Measurements from ENCODE around the gene GCNA. TPM values are rescaled to one million over a fixed set of nuclear protein-coding genes. Genes with fewer than 3 reads are reported as not detected.

Gene GCNA
- total and polyA plus RNA-seq, 2 experiments from 2014 or later, result 1.2 to 1.5 TPM

- H3K27me3 ChIP-seq (ENCODE audit: insufficient read depth), result no peaks in the 10 kb centered on the region
- H3K9me3 Mint-ChIP-seq, result no peaks in the 10 kb centered on the region
- H3K79me2 ChIP-seq (replicated peaks; ENCODE audit: insufficient read depth), result no peaks in the 10 kb centered on the region
- no peaks in the 10 kb centered on the region for H3K36me3 ChIP-seq (ENCODE audit: insufficient read depth)
- peaks cover 3% of the 10 kb centered on the region; the same call in 1 of the 3 replicates for H3K4me1 Mint-ChIP-seq
- no peak overlapping the region for H3K4me3 Mint-ChIP-seq
- H3K4me3 ChIP-seq, result no peak overlapping the region
- ATAC-seq (no peak), DNase-seq (ENCODE audit: low spot score) (no peak)
- TF ChIP-seq EZH2 (IDR thresholded peaks at IDR 0.05; ENCODE audit: low read depth, unreplicated experiment), result no peak
- no peak for TF ChIP-seq POLR2AphosphoS5 (IDR thresholded peaks at IDR 0.05; ENCODE audit: low read depth)
- TF ChIP-seq JUNB (IDR thresholded peaks at IDR 0.05; ENCODE audit: unreplicated experiment), result no peak
- TF ChIP-seq, protein P1, sequence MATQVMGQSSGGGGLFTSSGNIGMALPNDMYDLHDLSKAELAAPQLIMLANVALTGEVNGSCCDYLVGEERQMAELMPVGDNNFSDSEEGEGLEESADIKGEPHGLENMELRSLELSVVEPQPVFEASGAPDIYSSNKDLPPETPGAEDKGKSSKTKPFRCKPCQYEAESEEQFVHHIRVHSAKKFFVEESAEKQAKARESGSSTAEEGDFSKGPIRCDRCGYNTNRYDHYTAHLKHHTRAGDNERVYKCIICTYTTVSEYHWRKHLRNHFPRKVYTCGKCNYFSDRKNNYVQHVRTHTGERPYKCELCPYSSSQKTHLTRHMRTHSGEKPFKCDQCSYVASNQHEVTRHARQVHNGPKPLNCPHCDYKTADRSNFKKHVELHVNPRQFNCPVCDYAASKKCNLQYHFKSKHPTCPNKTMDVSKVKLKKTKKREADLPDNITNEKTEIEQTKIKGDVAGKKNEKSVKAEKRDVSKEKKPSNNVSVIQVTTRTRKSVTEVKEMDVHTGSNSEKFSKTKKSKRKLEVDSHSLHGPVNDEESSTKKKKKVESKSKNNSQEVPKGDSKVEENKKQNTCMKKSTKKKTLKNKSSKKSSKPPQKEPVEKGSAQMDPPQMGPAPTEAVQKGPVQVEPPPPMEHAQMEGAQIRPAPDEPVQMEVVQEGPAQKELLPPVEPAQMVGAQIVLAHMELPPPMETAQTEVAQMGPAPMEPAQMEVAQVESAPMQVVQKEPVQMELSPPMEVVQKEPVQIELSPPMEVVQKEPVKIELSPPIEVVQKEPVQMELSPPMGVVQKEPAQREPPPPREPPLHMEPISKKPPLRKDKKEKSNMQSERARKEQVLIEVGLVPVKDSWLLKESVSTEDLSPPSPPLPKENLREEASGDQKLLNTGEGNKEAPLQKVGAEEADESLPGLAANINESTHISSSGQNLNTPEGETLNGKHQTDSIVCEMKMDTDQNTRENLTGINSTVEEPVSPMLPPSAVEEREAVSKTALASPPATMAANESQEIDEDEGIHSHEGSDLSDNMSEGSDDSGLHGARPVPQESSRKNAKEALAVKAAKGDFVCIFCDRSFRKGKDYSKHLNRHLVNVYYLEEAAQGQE (IDR thresholded peaks at IDR 0.05; ENCODE audit: unreplicated experiment), result no peak
- TF ChIP-seq EZH2phosphoT487 (IDR thresholded peaks at IDR 0.05; ENCODE audit: unreplicated experiment), result no peak
- no peak for TF ChIP-seq ZNF114 (CRISPR knock-in tag; IDR thresholded peaks at IDR 0.05)
- TF ChIP-seq CTCF (conservative IDR thresholded peaks at IDR 0.05; ENCODE audit: low read depth in 2 of 2), result no peak
- TF ChIP-seq ETS1 (IDR thresholded peaks at IDR 0.05), result no peak
- TF ChIP-seq, protein P2, sequence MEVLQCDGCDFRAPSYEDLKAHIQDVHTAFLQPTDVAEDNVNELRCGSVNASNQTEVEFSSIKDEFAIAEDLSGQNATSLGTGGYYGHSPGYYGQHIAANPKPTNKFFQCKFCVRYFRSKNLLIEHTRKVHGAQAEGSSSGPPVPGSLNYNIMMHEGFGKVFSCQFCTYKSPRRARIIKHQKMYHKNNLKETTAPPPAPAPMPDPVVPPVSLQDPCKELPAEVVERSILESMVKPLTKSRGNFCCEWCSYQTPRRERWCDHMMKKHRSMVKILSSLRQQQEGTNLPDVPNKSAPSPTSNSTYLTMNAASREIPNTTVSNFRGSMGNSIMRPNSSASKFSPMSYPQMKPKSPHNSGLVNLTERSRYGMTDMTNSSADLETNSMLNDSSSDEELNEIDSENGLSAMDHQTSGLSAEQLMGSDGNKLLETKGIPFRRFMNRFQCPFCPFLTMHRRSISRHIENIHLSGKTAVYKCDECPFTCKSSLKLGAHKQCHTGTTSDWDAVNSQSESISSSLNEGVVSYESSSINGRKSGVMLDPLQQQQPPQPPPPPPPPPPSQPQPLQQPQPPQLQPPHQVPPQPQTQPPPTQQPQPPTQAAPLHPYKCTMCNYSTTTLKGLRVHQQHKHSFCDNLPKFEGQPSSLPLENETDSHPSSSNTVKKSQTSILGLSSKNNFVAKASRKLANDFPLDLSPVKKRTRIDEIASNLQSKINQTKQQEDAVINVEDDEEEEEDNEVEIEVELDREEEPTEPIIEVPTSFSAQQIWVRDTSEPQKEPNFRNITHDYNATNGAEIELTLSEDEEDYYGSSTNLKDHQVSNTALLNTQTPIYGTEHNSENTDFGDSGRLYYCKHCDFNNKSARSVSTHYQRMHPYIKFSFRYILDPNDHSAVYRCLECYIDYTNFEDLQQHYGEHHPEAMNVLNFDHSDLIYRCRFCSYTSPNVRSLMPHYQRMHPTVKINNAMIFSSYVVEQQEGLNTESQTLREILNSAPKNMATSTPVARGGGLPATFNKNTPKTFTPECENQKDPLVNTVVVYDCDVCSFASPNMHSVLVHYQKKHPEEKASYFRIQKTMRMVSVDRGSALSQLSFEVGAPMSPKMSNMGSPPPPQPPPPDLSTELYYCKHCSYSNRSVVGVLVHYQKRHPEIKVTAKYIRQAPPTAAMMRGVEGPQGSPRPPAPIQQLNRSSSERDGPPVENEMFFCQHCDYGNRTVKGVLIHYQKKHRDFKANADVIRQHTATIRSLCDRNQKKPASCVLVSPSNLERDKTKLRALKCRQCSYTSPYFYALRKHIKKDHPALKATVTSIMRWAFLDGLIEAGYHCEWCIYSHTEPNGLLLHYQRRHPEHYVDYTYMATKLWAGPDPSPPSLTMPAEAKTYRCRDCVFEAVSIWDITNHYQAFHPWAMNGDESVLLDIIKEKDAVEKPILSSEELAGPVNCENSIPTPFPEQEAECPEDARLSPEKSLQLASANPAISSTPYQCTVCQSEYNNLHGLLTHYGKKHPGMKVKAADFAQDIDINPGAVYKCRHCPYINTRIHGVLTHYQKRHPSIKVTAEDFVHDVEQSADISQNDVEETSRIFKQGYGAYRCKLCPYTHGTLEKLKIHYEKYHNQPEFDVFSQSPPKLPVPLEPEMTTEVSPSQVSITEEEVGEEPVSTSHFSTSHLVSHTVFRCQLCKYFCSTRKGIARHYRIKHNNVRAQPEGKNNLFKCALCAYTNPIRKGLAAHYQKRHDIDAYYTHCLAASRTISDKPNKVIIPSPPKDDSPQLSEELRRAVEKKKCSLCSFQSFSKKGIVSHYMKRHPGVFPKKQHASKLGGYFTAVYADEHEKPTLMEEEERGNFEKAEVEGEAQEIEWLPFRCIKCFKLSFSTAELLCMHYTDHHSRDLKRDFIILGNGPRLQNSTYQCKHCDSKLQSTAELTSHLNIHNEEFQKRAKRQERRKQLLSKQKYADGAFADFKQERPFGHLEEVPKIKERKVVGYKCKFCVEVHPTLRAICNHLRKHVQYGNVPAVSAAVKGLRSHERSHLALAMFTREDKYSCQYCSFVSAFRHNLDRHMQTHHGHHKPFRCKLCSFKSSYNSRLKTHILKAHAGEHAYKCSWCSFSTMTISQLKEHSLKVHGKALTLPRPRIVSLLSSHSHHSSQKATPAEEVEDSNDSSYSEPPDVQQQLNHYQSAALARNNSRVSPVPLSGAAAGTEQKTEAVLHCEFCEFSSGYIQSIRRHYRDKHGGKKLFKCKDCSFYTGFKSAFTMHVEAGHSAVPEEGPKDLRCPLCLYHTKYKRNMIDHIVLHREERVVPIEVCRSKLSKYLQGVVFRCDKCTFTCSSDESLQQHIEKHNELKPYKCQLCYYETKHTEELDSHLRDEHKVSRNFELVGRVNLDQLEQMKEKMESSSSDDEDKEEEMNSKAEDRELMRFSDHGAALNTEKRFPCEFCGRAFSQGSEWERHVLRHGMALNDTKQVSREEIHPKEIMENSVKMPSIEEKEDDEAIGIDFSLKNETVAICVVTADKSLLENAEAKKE (CRISPR knock-in tag; IDR thresholded peaks at IDR 0.05), result no peak
- no peak for TF ChIP-seq NANOG (IDR thresholded peaks at IDR 0.05; ENCODE audit: borderline replicate concordance)
- TF ChIP-seq STAT1 (IDR thresholded peaks at IDR 0.05; ENCODE audit: unreplicated experiment), result no peak
- no peak overlapping the region for H2AFZ ChIP-seq
- no peak overlapping the region for H3K4me2 ChIP-seq
- no peaks in the 10 kb centered on the region for H3F3A ChIP-seq (replicated peaks; ENCODE audit: low read depth)
- no peaks in the 10 kb centered on the region for H3K9me2 ChIP-seq (ENCODE audit: insufficient read depth)
- H3K4me1 ChIP-seq (ENCODE audit: insufficient read depth), result no peaks in the 10 kb centered on the region
- no peak overlapping the region for H3K27ac ChIP-seq (ENCODE audit: low read depth)
- H3K27ac Mint-ChIP-seq, result no peak overlapping the region
- no peaks in the 10 kb centered on the region for H4K20me1 ChIP-seq (replicated peaks; ENCODE audit: insufficient read depth)
- H3K36me3 Mint-ChIP-seq (ENCODE audit: low read depth), result no peaks in the 10 kb centered on the region; the same call in 2 of the 3 replicates
- no peaks in the 10 kb centered on the region for H3K27me3 Mint-ChIP-seq (ENCODE audit: insufficient read depth, low read depth, poor library complexity)
These were observed 47.2 kb downstream of the GCNA start for GRCh38 chrX:71625471-71625870.

All from GM23338 (cell line).